HG02798 (cell line): ENCODE measurements around the gene COL13A1.

ENCODE experiments used
- ATAC-seq: cut with Tn5 transposase; IDR thresholded peaks from one replicate; pipeline ENCODE4 v1.9.1; 2021; ENCODE audit warnings: mild to moderate bottlenecking; ENCODE audit not compliant: unreplicated experiment, poor library complexity

The COL13A1 gene

DNA sequence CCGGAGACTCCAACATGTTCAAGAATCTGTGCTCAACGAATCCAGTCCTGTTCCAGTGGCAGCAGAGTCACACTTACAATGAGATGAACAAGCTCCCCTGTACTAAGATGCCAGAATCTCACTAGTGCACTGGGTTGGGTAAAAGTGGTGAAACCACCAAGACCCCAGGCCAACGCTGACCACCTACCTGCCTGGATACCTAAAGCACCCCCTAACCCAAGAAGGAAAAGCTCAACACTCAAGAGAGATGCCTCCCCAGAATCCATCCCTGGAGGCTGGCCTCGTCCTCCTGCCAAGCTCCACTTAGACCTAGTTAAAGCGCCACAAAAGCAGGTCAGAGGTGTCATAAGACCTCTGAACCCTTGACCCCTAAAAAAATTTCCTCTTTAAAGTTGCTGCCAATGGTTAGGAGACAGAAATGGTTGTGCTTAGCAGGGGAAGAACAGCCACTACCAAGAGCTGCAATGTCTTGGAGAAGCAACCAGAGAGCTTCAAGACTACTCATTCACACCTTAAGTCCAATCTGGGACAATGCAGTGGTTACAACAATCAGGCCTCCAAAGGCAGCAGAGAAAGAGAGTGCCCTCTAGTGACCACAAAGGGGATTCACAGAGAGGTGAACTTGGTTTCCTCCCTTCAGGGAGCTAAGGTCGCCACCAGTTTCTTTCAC, 156.3 kb downstream of the COL13A1 start:
- peak; percentile 69 for ATAC-seq

DNA sequence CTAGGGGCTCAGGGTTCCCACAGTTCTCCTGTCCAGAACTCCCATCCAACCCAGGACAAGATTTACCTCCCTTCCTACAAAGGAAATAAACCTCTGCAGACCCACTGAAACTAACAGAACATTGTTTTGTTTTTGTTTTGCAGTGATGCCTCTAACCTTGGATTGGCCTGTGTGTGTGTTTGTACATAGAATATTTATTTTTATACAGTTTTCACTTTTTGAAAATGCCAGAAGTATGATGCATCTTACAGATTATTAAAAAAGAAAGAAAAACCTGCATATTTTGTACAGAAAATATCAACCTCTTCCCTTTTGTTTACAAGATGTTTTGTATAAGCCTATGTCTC, 156.8 kb downstream of the COL13A1 start:
- ATAC-seq = no peak

DNA sequence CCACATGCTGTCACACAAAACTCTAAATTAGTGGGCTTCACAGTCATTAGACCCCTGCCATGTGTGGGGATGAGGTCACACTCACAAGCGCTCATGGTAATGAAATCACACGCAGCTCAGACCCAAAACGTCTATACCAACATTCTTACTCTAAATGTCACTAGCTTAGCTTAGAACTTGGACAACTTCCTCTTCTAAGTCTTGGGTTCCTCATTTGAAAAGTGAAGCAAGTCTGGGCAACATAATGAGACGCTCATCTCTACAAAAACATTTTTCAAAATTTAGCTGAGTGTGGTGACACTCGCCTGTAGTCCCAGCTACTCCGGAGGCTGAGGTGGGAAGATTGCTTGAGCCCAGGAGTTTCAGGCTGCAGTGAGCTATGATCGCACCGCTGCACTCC, 158.2 kb downstream of the COL13A1 start:
- ATAC-seq = no peak

DNA sequence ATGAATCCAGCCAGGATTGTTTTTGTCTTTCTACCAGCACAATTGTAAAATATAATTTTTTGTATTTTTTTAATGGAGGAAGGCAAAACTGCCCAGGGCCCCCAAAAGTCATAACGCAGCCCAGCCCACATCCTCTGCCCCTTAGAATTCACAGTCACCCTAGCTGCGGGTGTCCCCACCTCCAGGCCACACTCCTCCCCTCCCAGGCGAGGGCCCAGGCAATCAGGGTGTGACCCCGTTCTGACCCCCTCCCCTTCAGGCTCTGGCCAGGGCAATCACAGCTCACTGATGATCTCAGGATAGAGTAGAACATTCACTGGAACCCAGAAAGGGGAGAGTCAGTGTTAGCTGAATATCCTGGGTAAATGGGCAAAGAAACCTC, 158.9 kb downstream of the COL13A1 start:
- ATAC-seq = no peak

DNA sequence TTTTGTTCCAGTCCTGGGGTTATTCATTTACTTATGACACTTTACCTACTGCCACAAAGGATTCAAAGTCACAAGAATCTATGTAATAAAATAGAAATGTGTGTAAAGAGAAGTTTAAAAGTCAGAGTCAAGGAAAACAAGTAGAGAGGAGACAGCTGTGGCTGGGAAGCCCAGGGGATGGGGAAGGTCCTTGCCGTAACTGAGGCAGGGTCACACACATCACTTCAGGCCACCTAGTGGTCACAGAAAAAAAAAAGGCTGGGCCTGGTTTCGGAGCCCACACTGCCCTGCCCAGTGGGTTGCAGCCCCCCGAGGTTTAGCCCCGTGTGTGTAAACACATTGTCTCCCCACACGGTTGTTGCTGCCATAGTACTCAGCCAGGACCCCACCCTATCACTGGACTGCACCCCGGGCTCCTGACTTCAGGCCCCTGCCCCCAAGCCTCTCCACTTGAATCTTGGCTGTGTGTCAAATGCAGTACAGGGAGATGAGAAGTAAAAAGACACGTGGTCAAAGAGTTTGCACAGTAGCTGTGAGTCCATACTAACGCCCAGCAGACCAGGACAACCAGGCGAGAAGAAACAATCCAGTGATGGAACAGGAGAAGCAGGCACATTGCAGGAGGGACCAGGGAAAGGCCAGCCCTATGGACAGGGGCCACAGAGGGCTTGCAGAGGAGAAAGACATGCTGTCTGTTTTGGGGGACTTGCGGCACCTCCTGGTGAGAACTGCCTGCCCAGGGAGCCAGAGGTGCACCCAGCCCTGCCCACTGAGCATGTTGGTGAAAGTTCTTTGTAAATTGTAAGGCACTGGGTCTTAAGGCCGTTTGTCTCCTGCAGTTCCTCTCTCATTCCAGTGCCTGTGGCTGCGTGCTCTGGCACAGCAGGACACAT, 159.5 kb downstream of the COL13A1 start:
- ATAC-seq = no peak

DNA sequence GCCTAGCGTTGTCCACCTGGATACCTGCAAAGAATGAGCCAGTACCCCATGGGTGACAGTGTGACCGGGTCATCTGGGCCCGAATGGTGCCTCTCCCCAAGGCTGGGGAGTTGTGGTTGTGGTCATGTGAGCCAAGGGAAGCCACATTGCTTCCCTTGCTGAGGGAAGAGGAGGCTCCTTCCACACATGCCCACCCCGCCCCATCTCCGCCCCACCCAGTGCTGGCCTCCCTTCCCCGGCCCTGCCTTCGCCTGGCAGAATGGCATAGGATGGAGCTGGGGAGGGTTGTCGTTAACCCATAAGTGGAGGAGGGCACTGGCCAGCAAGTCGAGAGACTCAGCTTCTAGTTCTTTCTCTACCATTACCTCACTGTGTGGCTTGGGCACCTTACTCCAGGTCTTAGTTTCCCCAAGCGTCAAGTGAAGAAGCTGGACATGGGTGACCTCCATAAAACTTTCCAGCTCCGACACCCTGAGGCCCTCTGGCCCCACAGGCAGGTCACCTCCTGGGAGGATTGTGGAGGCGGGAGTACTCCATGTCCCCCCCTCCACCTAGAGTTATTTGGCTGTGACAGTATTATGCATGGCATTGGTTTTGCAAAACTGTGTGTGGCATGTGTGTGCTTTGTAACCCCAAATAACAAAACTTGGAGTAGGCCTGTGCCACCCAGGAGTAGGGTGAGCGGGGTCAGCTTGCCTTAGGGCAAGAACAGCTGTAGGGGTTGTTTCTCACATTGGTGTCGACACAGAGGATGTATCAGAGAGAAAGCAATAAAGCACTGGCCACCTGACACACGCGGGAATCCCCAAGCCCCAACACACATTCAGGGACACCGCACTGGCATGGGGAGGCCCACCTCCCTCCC, 160.4 kb downstream of the COL13A1 start:
- no peak for ATAC-seq

DNA sequence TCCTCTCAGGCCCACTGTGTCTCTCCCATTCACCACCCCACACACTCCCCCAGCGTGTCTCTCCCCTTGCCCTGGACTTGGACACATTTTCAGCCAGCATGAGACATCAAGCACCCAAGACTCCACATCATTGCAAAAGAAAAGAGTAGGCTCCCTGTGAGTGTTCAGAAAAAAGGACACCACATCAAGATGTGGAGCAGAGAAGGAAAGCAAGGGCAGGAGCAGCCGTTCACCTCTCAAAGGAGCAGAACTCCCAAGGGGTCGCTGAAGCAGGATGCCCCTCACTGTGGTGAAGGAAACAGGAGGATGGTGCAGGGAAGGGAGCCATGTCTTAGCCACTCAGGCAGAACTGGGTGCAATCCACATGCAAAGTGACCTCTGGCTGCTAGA, 161.0 kb downstream of the COL13A1 start:
- ATAC-seq = no peak

DNA sequence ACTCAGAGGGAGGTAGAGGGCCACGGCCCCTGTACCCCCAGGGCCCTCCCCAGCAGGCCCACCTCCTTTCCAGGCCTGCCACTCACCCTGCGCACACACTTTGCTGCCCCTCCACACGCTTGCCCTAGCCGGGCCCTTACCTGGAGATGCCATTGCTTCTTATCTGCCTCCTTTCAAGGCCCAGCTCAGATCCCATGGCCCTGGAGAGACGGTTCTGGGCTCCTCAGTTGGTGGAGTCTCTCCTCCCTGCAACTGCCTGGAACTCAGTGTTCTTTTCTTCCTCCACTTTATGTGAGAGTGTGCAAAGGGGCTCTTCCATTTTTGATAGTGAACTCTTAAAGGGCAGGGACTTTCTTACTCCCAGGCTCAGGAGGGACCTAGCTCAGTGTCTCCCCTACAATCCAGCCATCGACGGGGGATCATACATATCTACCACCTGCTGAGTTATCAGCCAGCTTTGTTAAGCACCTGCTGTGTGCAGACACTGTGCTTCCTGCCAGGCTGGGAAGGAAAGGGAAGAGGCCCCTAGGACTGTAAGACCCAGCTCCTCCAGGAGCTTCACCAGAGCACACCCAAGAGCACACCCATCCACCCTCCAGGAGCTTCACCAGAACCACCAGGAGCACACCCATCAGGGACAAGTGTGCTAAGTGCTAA, 161.6 kb downstream of the COL13A1 start:
- no peak for ATAC-seq

DNA sequence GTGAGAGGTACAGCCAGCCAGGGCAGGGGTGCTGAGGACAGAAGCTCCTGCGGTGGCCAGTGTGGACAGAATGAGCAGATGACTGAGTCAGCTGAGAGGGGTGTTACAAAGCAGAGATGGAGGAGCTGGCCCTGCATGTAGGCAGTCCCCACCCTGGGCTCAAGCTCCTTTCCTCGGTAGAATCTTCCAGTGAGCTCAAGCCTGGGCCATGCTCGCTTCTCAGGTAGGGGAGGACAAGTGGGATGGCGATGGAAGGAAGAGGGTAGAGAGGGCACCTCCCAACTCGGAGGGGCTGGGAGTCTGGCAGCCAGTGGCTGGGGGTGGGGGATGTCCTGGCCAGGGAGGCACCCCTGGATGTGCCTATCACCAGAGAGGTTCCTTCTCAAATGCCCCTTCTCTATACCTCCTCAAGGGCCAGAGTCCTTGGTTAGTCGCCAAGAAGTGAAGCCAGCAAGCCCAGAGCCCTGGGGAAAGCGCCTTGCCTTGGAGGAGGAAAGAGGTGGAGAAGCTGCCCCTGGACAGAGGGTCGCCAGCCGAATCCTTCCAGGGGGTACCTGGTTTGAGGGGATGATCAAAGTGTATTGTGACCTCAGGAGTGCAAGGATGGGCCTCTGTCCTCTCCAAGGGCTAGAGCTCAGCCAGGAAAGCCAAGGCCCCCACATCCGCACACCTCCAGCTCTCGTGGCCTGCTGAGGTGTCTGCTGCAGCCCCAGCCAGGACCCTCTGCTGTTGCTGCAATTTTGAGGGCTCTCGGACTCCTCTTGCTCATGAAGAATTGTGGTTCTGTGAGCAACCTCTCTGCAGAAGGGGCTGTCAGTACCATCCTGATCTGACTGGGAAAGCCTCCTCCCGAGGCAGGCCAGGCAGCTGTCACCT, 162.4 kb downstream of the COL13A1 start:
- no peak for ATAC-seq

DNA sequence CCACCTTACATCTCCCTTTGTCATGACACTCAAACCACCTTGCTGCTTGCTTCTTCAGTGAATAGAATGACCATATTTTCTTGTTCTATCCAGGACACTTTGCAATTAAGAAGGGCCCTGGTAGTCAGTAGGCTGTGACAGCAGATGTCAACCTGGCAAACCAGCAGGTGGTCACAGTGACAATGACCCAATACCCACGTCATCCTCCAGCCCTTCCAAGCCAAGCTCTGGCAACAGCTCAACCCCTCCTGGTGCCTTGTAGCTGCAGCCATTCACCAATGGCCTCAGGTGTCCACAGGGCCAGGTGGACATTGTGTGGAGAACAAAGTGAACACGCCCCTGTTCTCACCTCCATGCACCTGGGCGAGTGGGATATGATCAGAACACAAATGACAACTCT, 163.4 kb downstream of the COL13A1 start:
- ATAC-seq = no peak

DNA sequence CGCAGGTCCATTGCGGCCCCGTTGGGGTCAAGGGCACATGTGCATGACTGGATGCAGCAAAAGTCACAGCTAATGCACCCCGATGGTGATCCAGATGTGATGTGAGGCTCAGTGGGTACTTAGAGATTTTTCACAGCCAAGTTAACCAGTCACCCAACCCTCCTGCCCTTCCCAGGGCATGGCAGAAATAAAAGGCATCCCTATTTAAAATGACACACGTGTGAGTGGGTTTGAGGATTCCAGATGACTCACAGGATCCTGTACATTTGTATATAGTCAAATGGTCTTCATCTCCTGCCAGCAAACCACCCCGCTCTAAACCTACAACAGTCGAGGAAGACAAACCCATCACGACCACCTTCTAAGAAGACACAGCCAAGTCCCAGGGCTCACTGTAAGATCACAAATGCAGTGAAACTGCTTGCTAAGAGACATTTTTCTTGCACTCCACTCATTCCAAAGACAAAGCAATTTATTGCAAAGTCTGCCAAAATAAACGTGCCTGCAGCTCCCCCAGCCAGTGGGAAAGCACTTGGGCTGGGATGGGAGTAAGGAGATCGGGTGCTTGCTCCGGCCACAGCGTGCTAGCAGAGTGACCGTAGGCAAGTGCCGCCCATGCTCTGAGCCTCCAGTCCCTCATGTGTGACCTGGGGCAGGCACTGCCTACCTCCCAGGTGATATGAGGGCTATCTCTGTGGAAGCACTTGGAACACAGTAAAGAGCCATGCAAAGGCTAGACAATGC, 164.4 kb downstream of the COL13A1 start:
- ATAC-seq = no peak

DNA sequence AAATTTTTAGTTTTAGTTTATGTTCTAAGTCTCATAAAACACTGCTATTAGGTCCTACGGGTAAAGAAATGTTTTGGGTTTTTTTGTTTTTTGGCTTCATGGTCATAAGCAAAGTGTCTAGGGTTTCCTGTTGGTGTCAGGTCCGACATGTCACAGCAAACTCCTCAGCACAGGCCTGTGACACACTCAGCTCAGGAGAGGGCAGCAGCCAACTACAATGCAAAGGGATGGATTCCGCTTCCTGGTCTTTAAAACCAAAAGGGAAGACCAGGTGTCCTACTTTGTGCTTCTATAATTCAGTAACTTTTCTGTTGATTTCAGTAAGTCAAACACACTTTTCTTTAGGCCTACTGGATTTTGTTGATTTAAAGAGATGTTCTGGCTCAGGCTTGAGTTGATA, 167.1 kb downstream of the COL13A1 start:
- no peak for ATAC-seq

DNA sequence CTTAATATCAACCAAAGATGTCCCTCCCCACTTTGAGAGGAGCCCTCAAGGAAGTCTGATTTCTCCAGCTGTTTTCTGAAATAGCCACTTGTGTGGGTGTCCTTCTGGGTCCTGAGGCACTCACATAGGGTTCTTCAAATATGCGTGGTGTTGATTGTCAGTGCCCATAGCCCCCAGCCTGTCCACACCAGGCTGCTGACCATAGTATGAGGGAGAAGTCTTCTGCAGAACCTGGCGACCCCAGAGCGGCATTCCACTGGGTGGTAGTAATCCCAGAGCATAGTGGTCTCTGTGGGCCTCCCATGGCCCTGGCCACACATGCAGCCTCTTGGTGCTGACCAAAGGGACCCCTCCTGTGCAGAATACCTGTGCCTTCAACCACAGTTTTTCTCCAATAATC, 168.3 kb downstream of the COL13A1 start:
- ATAC-seq = no peak

DNA sequence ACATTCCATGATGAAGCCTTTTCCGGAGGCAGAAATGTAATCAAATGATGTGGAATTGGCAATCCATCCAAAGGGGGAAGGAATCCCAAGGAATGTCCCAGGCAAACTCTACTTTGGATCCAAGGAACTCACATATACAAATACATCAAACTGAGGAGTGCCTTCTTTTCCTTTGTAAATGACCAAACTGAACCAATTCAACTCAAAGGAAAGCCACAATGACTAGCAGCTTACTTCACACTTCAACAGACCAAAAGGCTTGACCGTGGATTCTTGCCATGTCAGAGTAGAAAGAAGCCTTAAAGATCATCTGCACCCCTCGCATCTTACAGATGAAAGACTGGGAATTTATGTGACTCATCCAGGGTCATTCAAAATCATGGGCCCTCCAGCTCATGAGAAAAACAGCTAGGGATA, 171.3 kb downstream of the COL13A1 start:
- ATAC-seq = no peak

DNA sequence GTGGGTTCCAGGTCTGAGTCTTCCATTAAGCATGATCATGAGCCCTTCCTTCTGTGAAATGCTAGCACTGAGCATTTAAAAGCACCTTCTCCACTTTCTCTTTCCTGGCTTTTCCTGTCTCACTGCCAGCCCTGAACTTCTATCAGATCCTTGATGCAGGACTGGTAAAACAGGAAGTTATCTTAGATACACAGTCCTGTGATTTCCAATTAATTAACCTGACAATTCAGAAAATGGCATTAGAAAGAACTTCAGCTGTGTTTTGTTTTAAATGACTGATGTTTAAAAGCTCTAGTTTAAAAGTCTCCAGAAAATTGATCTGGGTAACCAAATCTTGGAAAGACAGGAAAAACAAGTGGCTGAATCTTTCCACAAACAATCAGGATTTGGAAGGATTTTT, 172.0 kb downstream of the COL13A1 start:
- no peak for ATAC-seq

DNA sequence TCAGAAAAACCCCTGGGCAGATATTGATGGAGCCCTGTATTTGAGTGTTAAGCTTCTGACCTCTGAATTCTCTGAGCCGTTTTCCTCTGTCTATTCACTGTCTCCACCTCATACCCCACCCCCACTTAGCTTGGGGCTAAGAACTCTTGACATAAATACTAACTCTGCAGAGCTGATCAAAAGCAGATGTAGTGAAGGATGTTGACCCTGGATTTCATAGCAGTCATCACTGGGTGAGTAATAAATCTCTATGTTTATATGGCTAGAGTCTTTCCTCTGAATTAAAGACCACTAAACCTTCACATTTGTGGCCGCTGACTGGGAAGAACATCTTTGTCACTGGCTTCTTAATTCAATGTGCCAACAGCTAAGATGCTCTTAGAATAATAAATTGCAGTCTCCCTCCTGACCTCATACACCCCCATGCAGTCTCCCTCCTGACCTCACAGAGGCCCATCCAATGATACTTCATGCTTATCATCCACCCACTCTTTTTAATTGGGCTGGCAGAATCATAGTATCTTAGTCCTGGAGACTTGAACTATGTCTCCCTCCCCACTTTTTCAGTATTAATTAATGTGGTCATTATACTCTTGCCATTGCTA, 172.9 kb downstream of the COL13A1 start:
- no peak for ATAC-seq

DNA sequence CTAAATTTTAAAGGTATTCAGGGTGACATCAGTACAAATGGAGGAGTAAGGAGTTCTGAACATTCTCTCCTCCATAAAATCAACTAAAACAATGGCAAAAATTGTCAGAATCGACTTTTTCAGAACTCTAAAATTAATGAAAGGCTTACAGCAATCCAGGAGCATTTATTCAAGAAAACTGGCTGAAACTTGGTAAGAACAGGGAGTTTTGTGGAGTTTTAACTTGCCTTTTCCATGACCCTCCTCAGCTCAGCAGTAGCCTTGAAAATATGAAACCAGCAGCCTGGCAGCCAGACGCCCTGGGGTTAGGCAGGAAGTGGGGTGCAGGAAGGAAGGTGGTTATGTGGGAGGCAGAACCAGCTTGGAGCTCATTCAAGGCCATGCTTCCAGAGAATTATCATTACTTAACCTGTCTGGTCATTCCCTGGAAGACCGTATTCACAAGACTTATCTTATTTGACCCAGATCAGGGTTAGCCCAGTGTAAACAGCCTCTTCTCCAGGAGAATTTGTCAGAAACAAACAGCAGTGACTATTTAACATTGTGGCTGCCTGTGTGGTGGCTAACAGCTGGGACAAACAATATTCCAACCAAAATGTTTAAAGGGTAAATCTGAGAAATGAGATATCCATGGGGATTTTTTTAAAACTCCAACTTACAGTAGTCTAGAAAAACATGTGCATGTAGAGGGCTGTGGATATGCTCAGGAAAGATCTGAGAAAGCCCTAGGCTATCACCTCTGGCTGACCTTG, 175.3 kb downstream of the COL13A1 start:
- ATAC-seq = no peak

DNA sequence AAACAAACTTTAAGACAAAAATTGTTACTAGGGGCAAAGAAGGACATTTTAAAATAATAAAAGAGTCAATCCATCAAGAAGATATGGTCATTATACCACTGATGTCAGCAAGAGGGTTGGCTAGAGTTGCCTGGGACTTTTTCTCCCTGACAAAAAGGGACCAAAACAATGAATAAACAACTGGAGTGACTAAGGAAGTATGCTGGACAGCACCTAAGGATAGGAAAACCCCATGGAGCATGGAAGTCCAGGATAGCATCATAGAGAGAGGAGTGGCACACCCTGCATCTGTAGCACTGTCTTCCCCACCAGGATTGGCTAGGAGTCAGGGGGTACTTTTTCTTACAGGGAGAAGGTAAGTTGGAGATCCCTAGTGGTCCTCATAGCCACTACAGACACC, 177.5 kb downstream of the COL13A1 start:
- no peak for ATAC-seq
